OCI-LY1 (cell line): ENCODE data around the gene AHI1.
"Not testable (repeated sequence)": the region's sequence is repeated elsewhere in the genome, so short reads cannot be mapped to it uniquely, and the experiment has no call there.

Experiments
- H2AFZ ChIP-seq: fragments of 200-600 bp; sonication (generic), shearing (Covaris generic); 2 replicates; pipeline ENCODE4 v1.6.0; 2014; ENCODE audit warnings: antibody characterized with exemption, mild to moderate bottlenecking, low read length
- H3F3A ChIP-seq: fragments of 200-600 bp; sonication (generic), shearing (Covaris generic); 2 replicates; pipeline ENCODE4 v1.6.0; 2014; ENCODE audit warnings: mild to moderate bottlenecking, antibody characterized with exemption, low read length, moderate library complexity; ENCODE audit not compliant: insufficient read depth
- H3K27ac ChIP-seq: fragments of 200-600 bp; sonication (generic); 2 replicates; pipeline ENCODE4 v1.5.1; 2014; ENCODE audit warnings: low read length, mixed run types, mild to moderate bottlenecking, low read depth; ENCODE audit not compliant: poor library complexity, severe bottlenecking
- H3K27me3 ChIP-seq: fragments of 200-600 bp; sonication (generic); 2 replicates; pipeline ENCODE4 v1.6.0; 2014; ENCODE audit warnings: antibody characterized with exemption, mild to moderate bottlenecking, low read length, moderate library complexity; ENCODE audit not compliant: insufficient read depth
- H3K36me3 ChIP-seq: fragments of 200-600 bp; sonication (generic); 2 replicates; pipeline ENCODE4 v1.6.1; 2014; ENCODE audit warnings: mild to moderate bottlenecking, antibody characterized with exemption, low read length, moderate library complexity, mixed read lengths; ENCODE audit not compliant: insufficient read depth
- H3K4me1 ChIP-seq: fragments of 200-600 bp; sonication (generic); 2 replicates; pipeline ENCODE4 v1.5.1; 2014; ENCODE audit warnings: mild to moderate bottlenecking, low read length, moderate library complexity; ENCODE audit not compliant: insufficient read depth, severe bottlenecking
- H3K4me2 ChIP-seq: fragments of 200-600 bp; sonication (generic), shearing (Covaris generic); 2 replicates; pipeline ENCODE4 v1.6.1; 2014; ENCODE audit warnings: low read length
- H3K4me3 ChIP-seq: fragments of 200-600 bp; sonication (generic); 2 replicates; pipeline ENCODE4 v1.5.1; 2014; ENCODE audit warnings: low read length, low read depth, mild to moderate bottlenecking, mixed read lengths; ENCODE audit not compliant: poor library complexity, severe bottlenecking
- H3K79me2 ChIP-seq: fragments of 200-600 bp; shearing (Covaris generic); 2 replicates; pipeline ENCODE4 v1.6.1; 2016; ENCODE audit warnings: mixed run types, low read length, mixed read lengths; ENCODE audit not compliant: insufficient read depth
- H3K9ac ChIP-seq: fragments of 200-600 bp; sonication (generic), shearing (Covaris generic); 2 replicates; pipeline ENCODE4 v1.6.1; 2014; ENCODE audit warnings: mild to moderate bottlenecking, low read length, mixed read lengths
- H3K9me2 ChIP-seq: fragments of 200-600 bp; sonication (generic), shearing (Covaris generic); 2 replicates; pipeline ENCODE4 v1.6.1; 2014; ENCODE audit warnings: low read depth, mild to moderate bottlenecking, low read length, mixed read lengths
- H3K9me3 ChIP-seq: fragments of 200-600 bp; shearing (Covaris generic); 2 replicates; pipeline ENCODE4 v1.6.1; 2014; ENCODE audit warnings: low read length, mixed read lengths
- H4K20me1 ChIP-seq: fragments of 200-600 bp; sonication (generic), shearing (Covaris generic); 2 replicates; pipeline ENCODE4 v1.6.0; 2016; ENCODE audit warnings: mild to moderate bottlenecking, low read length; ENCODE audit not compliant: insufficient read depth
- EZH2 ChIP-seq: fragments of 200-600 bp; sonication (generic), shearing (Covaris generic); IDR thresholded peaks from 2 replicates; pipeline ENCODE4 v1.8.0; 2017; ENCODE audit warnings: borderline replicate concordance, mixed run types, mild to moderate bottlenecking, antibody characterized with exemption, low read length, moderate library complexity, mixed read lengths
- TF ChIP-seq, protein P1 (sequence below): fragments of 200-600 bp; sonication (generic), shearing (Covaris generic); IDR thresholded peaks from 2 replicates; pipeline ENCODE4 v1.5.1; 2017; ENCODE audit warnings: mild to moderate bottlenecking, antibody characterized with exemption, low read length, moderate library complexity, mixed read lengths

The AHI1 gene

DNA sequence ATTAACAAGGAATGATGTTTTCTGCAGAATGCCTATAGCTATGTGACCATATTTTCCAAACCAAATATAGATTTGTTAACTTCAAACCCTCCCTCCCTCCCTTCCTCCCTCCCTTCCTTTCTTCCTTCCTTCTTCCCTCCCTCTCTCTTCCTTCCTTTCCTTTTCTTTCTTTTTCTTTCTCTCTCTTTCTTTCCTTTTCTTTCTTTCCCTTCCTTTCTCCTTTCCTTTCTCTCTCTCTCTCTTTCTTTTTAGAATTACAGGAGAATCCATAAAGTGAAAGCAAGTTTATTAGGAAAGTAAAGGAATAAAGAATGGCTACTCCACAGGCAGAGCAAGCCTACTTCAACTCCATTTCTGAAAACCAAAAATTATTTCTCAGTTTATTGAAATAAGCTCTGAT is 153.0 kb downstream of the AHI1 start:
- TF ChIP-seq EZH2: no peak
- TF ChIP-seq, protein P1, sequence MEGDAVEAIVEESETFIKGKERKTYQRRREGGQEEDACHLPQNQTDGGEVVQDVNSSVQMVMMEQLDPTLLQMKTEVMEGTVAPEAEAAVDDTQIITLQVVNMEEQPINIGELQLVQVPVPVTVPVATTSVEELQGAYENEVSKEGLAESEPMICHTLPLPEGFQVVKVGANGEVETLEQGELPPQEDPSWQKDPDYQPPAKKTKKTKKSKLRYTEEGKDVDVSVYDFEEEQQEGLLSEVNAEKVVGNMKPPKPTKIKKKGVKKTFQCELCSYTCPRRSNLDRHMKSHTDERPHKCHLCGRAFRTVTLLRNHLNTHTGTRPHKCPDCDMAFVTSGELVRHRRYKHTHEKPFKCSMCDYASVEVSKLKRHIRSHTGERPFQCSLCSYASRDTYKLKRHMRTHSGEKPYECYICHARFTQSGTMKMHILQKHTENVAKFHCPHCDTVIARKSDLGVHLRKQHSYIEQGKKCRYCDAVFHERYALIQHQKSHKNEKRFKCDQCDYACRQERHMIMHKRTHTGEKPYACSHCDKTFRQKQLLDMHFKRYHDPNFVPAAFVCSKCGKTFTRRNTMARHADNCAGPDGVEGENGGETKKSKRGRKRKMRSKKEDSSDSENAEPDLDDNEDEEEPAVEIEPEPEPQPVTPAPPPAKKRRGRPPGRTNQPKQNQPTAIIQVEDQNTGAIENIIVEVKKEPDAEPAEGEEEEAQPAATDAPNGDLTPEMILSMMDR: no peak
- H3K27me3 ChIP-seq: no peaks in the 10 kb centered on the region
- no peaks in the 10 kb centered on the region for H4K20me1 ChIP-seq
- no peak overlapping the region for H3K27ac ChIP-seq
- no peaks in the 10 kb centered on the region for H3K9me2 ChIP-seq
- no peak overlapping the region for H3K4me2 ChIP-seq
- no peaks in the 10 kb centered on the region for H3K9me3 ChIP-seq
- H3K9ac ChIP-seq: no peak overlapping the region
- peaks cover 13% of the 10 kb centered on the region for H3K4me1 ChIP-seq
- H3K4me3 ChIP-seq: no peak overlapping the region
- H3F3A ChIP-seq: no peaks in the 10 kb centered on the region
- H3K79me2 ChIP-seq: no peaks in the 10 kb centered on the region
- H2AFZ ChIP-seq: no peak overlapping the region
- H3K36me3 ChIP-seq: no peaks in the 10 kb centered on the region

DNA sequence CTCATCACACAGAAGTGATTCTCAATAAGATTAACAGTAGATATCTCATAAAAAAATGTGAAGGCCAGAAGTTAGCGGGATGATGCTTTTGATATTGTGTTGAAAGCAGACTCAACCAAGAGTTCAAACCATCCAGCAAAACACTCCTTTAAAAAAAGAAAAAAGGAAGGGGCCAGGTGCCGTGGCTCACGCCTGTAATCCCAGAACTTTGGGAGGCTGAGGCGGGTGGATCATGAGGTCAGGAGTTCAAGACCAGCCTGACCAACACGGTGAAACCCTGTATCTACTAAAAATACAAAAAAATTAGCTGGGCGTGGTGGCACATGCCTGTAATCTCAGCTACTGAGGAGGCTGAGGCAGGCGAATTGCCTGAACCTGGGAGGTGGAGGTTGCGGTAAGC is 157.6 kb downstream of the AHI1 start:
- not testable (repeated sequence) for H2AFZ ChIP-seq, H3K9me3 ChIP-seq, H3K4me2 ChIP-seq, H3K9ac ChIP-seq, H3K27me3 ChIP-seq, H3K4me1 ChIP-seq, H4K20me1 ChIP-seq, H3F3A ChIP-seq, H3K27ac ChIP-seq, H3K4me3 ChIP-seq, H3K79me2 ChIP-seq, H3K9me2 ChIP-seq, H3K36me3 ChIP-seq

DNA sequence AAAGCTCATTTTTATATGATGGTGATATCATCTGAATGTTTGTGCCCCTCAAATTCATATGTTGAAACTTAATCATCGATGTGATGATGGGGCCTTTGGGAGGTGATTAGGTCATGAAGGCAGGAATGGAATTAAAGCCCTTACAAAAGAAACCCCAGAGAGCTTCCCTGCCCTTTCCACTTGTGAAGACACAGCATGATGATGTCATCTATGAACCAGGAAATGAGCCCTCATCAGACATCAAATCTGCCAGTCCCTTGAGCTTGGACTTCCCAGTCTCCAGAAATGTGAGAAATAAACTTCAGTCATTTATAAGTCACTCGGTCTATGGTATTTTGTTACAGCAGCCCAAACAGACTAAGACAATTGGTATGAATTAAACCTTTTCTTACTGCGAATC is 163.4 kb downstream of the AHI1 start:
- no peak overlapping the region for H3K4me2 ChIP-seq
- no peaks in the 10 kb centered on the region for H3K27me3 ChIP-seq
- H3F3A ChIP-seq: no peaks in the 10 kb centered on the region
- H3K36me3 ChIP-seq: no peaks in the 10 kb centered on the region
- H3K79me2 ChIP-seq: no peaks in the 10 kb centered on the region
- no peak overlapping the region for H3K4me3 ChIP-seq
- H3K27ac ChIP-seq: no peak overlapping the region
- TF ChIP-seq, protein P1: no peak
- no peak for TF ChIP-seq EZH2
- H3K4me1 ChIP-seq: peaks cover 4% of the 10 kb centered on the region
- H2AFZ ChIP-seq: no peak overlapping the region
- no peaks in the 10 kb centered on the region for H3K9me2 ChIP-seq
- no peak overlapping the region for H3K9ac ChIP-seq
- H4K20me1 ChIP-seq: no peaks in the 10 kb centered on the region
- peaks cover 7% of the 10 kb centered on the region; the same call in 1 of the 2 replicates for H3K9me3 ChIP-seq

DNA sequence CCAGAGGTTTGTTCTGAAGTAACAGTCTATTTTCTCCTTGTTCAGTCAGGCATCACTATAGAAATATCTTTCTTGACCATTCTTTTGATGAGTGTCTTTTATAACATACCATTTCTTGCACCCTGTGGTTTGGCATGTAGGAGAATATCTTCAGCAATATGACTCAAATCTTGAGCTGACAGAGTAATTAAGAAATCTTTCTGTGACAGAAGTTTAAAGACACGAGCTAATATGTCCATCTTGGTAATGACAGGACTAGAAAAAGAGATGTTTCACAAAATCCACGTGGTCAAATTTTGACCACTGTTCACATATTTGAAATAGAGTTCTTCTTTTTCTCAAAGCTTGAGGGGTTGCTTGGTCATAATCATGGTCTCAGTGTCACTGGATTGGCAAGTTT is 166.5 kb downstream of the AHI1 start:
- Histone ChIP-seq H3K79me2 (no peaks in the 10 kb centered on the region), H4K20me1 (no peaks in the 10 kb centered on the region), H3K4me3 (no peak overlapping the region), H3K4me2 (no peak overlapping the region), H3F3A (no peaks in the 10 kb centered on the region), H3K27me3 (no peaks in the 10 kb centered on the region), H3K9me3 (peaks cover 7% of the 10 kb centered on the region; the same call in 1 of the 2 replicates), H2AFZ (no peak overlapping the region), H3K36me3 (no peaks in the 10 kb centered on the region), H3K27ac (no peak overlapping the region), H3K9ac (no peak overlapping the region), H3K4me1 (peaks cover 4% of the 10 kb centered on the region), H3K9me2 (no peaks in the 10 kb centered on the region)
- TF ChIP-seq EZH2: no peak
- TF ChIP-seq, protein P1: no peak
